Activated T-cell treated with anti-CD3 and anti-CD28 coated beads, Interleukin-2, amount 50 U/mL, for 72 hours (primary cell): Measurements from ENCODE around the gene SYNDIG1. TPM values are rescaled to one million over a fixed set of nuclear protein-coding genes. Genes with fewer than 3 reads are reported as not detected.

Experiments
- ATAC-seq, 2 donors: fragments of 150-1000 bp; cut with Tn5 transposase; replicated peaks in 1 of 2; 2 replicates each; pipeline ENCODE4 v1.10.0; 2021; ENCODE audit warnings: moderate library complexity in 2 of 2, mild to moderate bottlenecking in 1 of 2
- DNase-seq, 2 donors: peaks; one replicate each; pipeline ENCODE4 v3.0.0; 2021 to 2022; ENCODE audit warnings: mixed read lengths in 1 of 2
- H3K27ac Mint-ChIP-seq: one replicate; pipeline ENCODE4 v1.8.0; 2022; ENCODE audit warnings: mild to moderate bottlenecking, moderate library complexity, mixed read lengths
- H3K27me3 Mint-ChIP-seq: one replicate; pipeline ENCODE4 v1.8.0; 2022; ENCODE audit warnings: low read depth, mixed read lengths
- H3K36me3 Mint-ChIP-seq, 2 donors: one replicate each; pipeline ENCODE4 v1.8.0; 2022; ENCODE audit warnings: mixed read lengths in 2 of 2, mild to moderate bottlenecking in 1 of 2; ENCODE audit not compliant: insufficient read depth in 2 of 2
- H3K4me1 Mint-ChIP-seq: one replicate; pipeline ENCODE4 v1.8.0; 2022; ENCODE audit warnings: low read depth, mixed read lengths
- H3K4me3 Mint-ChIP-seq, 2 donors: one replicate each; pipeline ENCODE4 v1.8.0; 2022; ENCODE audit warnings: mild to moderate bottlenecking in 2 of 2, mixed read lengths in 2 of 2, moderate library complexity in 2 of 2
- H3K9me3 Mint-ChIP-seq, 2 donors: one replicate each; pipeline ENCODE4 v1.8.0; 2022; ENCODE audit warnings: mixed read lengths in 2 of 2
- total RNA-seq, 2 donors: library from RNA; stranded (reverse); gene quantifications; one replicate each; pipeline ENCODE4 v1.2.3, GENCODE V29; 2022

SYNDIG1 gene
- total RNA-seq, 2 donors from 2014 or later: not detected

- Mint-ChIP-seq H3K27me3 (no peaks in the 10 kb centered on the region), H3K4me3 (no peak overlapping the region), H3K27ac (no peak overlapping the region), H3K9me3 (no peaks in the 10 kb centered on the region), H3K4me1 (no peaks in the 10 kb centered on the region), H3K36me3 (no peaks in the 10 kb centered on the region)
- ATAC-seq (no peak), DNase-seq (no peak)
Observed at GRCh38 chr20:24580006-24580405, 110.6 kb downstream of the SYNDIG1 start.

GRCh38 chr20:24580855-24581254, 111.4 kb downstream of the SYNDIG1 start:
- no peaks in the 10 kb centered on the region for H3K36me3 Mint-ChIP-seq
- H3K27ac Mint-ChIP-seq: no peak overlapping the region
- no peak for DNase-seq
- H3K4me3 Mint-ChIP-seq: no peak overlapping the region
- no peaks in the 10 kb centered on the region for H3K9me3 Mint-ChIP-seq
- no peaks in the 10 kb centered on the region for H3K27me3 Mint-ChIP-seq
- no peak for ATAC-seq
- H3K4me1 Mint-ChIP-seq: no peaks in the 10 kb centered on the region

GRCh38 chr20:24581443-24582170, 112.2 kb downstream of the SYNDIG1 start:
- Mint-ChIP-seq H3K4me3 (no peak overlapping the region), H3K9me3 (no peaks in the 10 kb centered on the region), H3K4me1 (no peaks in the 10 kb centered on the region), H3K27ac (no peak overlapping the region), H3K27me3 (no peaks in the 10 kb centered on the region), H3K36me3 (no peaks in the 10 kb centered on the region)
- ATAC-seq (no peak), DNase-seq (no peak)

- Mint-ChIP-seq H3K4me3 (no peak overlapping the region), H3K4me1 (no peaks in the 10 kb centered on the region), H3K36me3 (no peaks in the 10 kb centered on the region), H3K27ac (no peak overlapping the region), H3K27me3 (no peaks in the 10 kb centered on the region), H3K9me3 (no peaks in the 10 kb centered on the region)
- ATAC-seq (no peak), DNase-seq (no peak)
Observed at GRCh38 chr20:24582373-24583168, 113.1 kb downstream of the SYNDIG1 start.

- ATAC-seq (no peak), DNase-seq (no peak)
- Mint-ChIP-seq H3K27me3 (no peaks in the 10 kb centered on the region), H3K27ac (no peak overlapping the region), H3K4me1 (no peaks in the 10 kb centered on the region), H3K4me3 (no peak overlapping the region), H3K36me3 (no peaks in the 10 kb centered on the region), H3K9me3 (no peaks in the 10 kb centered on the region)
Observed at GRCh38 chr20:24583169-24583792, 113.9 kb downstream of the SYNDIG1 start.

GRCh38 chr20:24584078-24584477, 114.6 kb downstream of the SYNDIG1 start:
- no peak for ATAC-seq

GRCh38 chr20:24584538-24585356, 115.3 kb downstream of the SYNDIG1 start:
- H3K4me1 Mint-ChIP-seq: no peaks in the 10 kb centered on the region

More at GRCh38 chr20:24584078-24584477, 114.6 kb downstream of the SYNDIG1 start:
- Mint-ChIP-seq H3K4me1 (no peaks in the 10 kb centered on the region), H3K27me3 (no peaks in the 10 kb centered on the region), H3K27ac (no peak overlapping the region), H3K9me3 (no peaks in the 10 kb centered on the region), H3K36me3 (no peaks in the 10 kb centered on the region), H3K4me3 (no peak overlapping the region)
- DNase-seq: no peak

GRCh38 chr20:24585796-24586522, 116.5 kb downstream of the SYNDIG1 start:
- no peaks in the 10 kb centered on the region for H3K27me3 Mint-ChIP-seq
- DNase-seq: no peak
- H3K4me1 Mint-ChIP-seq: no peaks in the 10 kb centered on the region
- ATAC-seq: no peak
- no peak overlapping the region for H3K4me3 Mint-ChIP-seq
- no peak overlapping the region for H3K27ac Mint-ChIP-seq
- no peaks in the 10 kb centered on the region for H3K9me3 Mint-ChIP-seq
- no peaks in the 10 kb centered on the region for H3K36me3 Mint-ChIP-seq

More at GRCh38 chr20:24584538-24585356, 115.3 kb downstream of the SYNDIG1 start:
- no peaks in the 10 kb centered on the region for H3K27me3 Mint-ChIP-seq
- no peak for DNase-seq
- ATAC-seq: no peak
- no peaks in the 10 kb centered on the region for H3K36me3 Mint-ChIP-seq
- no peaks in the 10 kb centered on the region for H3K9me3 Mint-ChIP-seq
- no peak overlapping the region for H3K27ac Mint-ChIP-seq
- no peak overlapping the region for H3K4me3 Mint-ChIP-seq

GRCh38 chr20:24586523-24586840, 117.1 kb downstream of the SYNDIG1 start:
- H3K4me3 Mint-ChIP-seq: no peak overlapping the region
- H3K4me1 Mint-ChIP-seq: no peaks in the 10 kb centered on the region
- ATAC-seq (no peak), DNase-seq (no peak)
- no peaks in the 10 kb centered on the region for H3K27me3 Mint-ChIP-seq
- no peaks in the 10 kb centered on the region for H3K9me3 Mint-ChIP-seq
- no peak overlapping the region for H3K27ac Mint-ChIP-seq
- no peaks in the 10 kb centered on the region for H3K36me3 Mint-ChIP-seq

- no peaks in the 10 kb centered on the region for H3K4me1 Mint-ChIP-seq
- no peak overlapping the region for H3K27ac Mint-ChIP-seq
- no peaks in the 10 kb centered on the region for H3K36me3 Mint-ChIP-seq
- H3K4me3 Mint-ChIP-seq: no peak overlapping the region
- DNase-seq: no peak
- H3K9me3 Mint-ChIP-seq: no peaks in the 10 kb centered on the region
- no peak for ATAC-seq
- no peaks in the 10 kb centered on the region for H3K27me3 Mint-ChIP-seq
Observed at GRCh38 chr20:24587384-24588046, 118.1 kb downstream of the SYNDIG1 start.

- H3K36me3 Mint-ChIP-seq: no peaks in the 10 kb centered on the region
- no peaks in the 10 kb centered on the region for H3K4me1 Mint-ChIP-seq
- no peaks in the 10 kb centered on the region for H3K27me3 Mint-ChIP-seq
- H3K4me3 Mint-ChIP-seq: no peak overlapping the region
- no peak overlapping the region for H3K27ac Mint-ChIP-seq
- H3K9me3 Mint-ChIP-seq: no peaks in the 10 kb centered on the region
- DNase-seq (no peak), ATAC-seq (no peak)
Observed at GRCh38 chr20:24588047-24588635, 118.7 kb downstream of the SYNDIG1 start.
